Urinary bladder (tissue), 4 donors: Measurements from ENCODE around the gene NDRG4. TPM values are rescaled to one million over a fixed set of nuclear protein-coding genes. Genes with fewer than 3 reads are reported as not detected.

Experiments
- DNase-seq: peaks from one replicate; pipeline ENCODE4 v3.0.0-alpha.2; 2015; ENCODE audit errors: extremely low spot score
- H3K27ac ChIP-seq: one replicate; pipeline ENCODE4 v1.5.1; 2013; ENCODE audit warnings: low read depth, mild to moderate bottlenecking, moderate library complexity
- H3K36me3 ChIP-seq: one replicate; pipeline ENCODE4 v1.6.1; 2013; ENCODE audit warnings: mild to moderate bottlenecking, moderate library complexity; ENCODE audit not compliant: insufficient read depth
- H3K4me1 ChIP-seq: one replicate; pipeline ENCODE4 v1.6.1; 2013; ENCODE audit warnings: mild to moderate bottlenecking, moderate library complexity; ENCODE audit not compliant: insufficient read depth
- H3K4me3 ChIP-seq: one replicate; pipeline ENCODE4 v1.5.1; 2013; ENCODE audit warnings: low read depth, low read length
- WGBS: extraction: QIAGEN DNeasy Blood & Tissue Kit; methylation state at CpG from one replicate; pipeline ENCODE4 v1.1.7; 2013; 5-methylcytosine and 5-hydroxymethylcytosine counted together
- polyA plus RNA-seq: library from polyadenylated mRNA; stranded (reverse); fragments of 200-250 nt; gene quantifications from one replicate; pipeline ENCODE4 v1.2.3, GENCODE V29; 2013
- total RNA-seq: library from RNA; depleted of rRNA; stranded (reverse); fragments of >200 nt; gene quantifications from one replicate; pipeline ENCODE4 v1.2.3, GENCODE V29; 2014
- donor health status: healthy with polysubstance abuse.
- donor health status: healthy.

NDRG4 gene, protein sequence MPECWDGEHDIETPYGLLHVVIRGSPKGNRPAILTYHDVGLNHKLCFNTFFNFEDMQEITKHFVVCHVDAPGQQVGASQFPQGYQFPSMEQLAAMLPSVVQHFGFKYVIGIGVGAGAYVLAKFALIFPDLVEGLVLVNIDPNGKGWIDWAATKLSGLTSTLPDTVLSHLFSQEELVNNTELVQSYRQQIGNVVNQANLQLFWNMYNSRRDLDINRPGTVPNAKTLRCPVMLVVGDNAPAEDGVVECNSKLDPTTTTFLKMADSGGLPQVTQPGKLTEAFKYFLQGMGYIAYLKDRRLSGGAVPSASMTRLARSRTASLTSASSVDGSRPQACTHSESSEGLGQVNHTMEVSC
- total RNA-seq: 8.1 TPM
- 7.8 TPM for polyA plus RNA-seq

DNA sequence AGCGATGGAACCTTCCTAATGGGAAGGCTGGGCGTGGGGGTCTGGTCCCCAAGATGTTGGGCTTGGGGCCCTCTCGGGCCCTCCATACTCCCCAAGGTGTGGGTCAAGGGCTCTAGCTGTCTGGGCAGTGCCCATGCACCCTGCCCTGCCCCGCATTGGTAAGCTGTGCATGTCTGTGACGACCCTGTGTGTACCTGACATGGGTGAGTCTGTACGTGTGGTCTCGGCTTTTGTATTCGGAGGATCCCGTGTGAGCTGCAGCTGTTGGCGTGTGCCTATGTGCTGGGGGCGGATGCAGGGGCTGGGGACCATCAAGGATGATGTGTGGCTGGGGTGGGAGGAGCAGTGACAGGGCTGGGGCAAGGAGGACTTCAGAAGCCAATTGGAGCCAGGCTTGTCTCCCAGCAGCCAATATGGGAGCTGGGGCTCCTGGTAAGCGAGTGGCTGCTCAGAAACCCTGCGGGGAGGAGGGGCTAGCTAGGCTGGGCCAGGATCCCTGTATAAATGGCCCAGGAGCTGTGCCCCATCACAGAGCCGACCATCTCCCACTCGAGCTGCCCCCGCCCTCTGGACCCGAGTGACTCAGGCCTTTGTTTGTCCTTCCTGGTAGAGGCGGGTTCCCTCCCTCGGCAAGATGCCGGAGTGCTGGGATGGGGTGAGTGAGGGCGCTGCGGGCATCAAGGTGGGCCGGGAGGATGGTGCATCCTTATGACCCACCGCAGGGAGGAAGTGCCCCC, at the start of gene NDRG4:
Gene NDRG4 (plus strand): TSS at position 529 of the 737 bp plus-strand sequence. CDS start 106 bp downstream, at position 635.
- H3K4me1 ChIP-seq: no peaks in the 10 kb centered on the region
- WGBS: 31% methylated on average over 24 of the region's 24 CpGs
- no peak within 1 kb of the TSS for H3K27ac ChIP-seq
- no peak within 1 kb of the TSS for H3K4me3 ChIP-seq
- peak; percentile 74 for DNase-seq
- no peaks in the 10 kb centered on the region for H3K36me3 ChIP-seq

DNA sequence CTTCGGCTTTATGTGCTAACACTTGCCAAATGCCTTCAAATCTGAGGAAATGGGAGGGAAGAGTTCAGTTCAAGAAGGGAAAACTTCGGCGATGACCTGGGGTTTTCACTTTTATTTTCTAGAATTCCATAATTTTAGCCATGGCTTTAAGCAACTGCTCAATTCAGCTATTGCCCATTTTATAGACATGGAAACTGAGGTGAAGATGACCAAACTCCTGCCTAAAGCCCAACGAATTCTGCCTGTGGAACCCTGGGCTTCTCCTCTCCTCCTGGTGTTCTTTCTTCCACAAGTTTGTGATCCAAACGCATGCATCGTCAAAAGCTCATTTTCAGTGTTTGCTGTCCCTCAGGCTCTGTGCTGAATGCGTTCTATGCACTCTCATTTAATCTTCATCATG, 49.4 kb upstream of the NDRG4 start:
- 81% methylated on average over 7 of the region's 7 CpGs for WGBS
- no peak overlapping the region for H3K4me3 ChIP-seq
- no peak for DNase-seq
- H3K27ac ChIP-seq: no peak overlapping the region
- H3K4me1 ChIP-seq: no peaks in the 10 kb centered on the region
- H3K36me3 ChIP-seq: no peaks in the 10 kb centered on the region

DNA sequence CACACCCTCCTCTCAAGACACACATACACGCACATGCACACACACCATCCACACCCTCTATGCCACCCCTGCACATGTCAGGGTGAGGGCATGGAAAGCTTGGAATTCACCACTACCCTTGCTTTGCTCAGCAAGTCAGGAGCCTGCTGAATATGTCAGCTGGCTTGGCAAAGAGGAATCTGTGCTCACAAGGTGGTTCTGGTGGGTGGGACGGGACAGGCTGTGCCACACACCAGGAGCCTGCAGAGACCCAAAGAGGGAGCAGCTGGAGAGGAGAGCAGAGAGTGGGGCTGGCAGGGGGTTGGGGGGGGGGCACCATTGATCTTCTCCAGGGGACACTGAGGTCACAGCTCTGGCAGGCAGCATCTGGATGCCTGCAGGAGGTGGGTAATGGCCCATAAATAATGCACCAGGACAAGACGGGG, 48.7 kb upstream of the NDRG4 start:
- H3K27ac ChIP-seq: no peak overlapping the region
- 59% methylated on average over 3 of the region's 3 CpGs for WGBS
- DNase-seq: no peak

DNA sequence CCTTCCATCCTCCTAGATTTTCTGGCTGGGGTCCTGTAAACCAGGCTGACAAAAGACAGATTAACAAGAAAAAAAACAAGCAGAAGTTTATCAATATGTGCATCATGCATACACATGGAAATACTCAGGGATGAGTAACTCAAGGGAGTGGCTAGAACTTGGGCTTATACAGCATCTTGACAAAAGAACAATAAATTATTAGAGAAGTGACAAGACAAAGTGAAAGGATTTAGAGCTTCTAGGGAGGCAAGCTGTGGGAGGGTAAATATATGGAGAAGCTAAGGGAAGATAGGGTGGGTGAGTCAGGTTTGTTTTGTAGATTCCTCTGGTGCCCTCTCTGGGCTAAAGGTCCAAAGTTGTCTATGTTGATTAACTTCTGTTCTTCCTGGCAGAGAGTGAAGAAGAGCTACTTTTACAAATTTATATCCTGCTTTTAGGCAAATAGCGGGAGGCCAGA, 48.0 kb upstream of the NDRG4 start:
- no peak overlapping the region for H3K4me3 ChIP-seq
- 71% methylated on average over 1 of the region's 1 CpG for WGBS

More for the DNA sequence above, 48.7 kb upstream of the NDRG4 start:
- Histone ChIP-seq H3K4me1 (no peaks in the 10 kb centered on the region), H3K36me3 (no peaks in the 10 kb centered on the region), H3K4me3 (no peak overlapping the region)

DNA sequence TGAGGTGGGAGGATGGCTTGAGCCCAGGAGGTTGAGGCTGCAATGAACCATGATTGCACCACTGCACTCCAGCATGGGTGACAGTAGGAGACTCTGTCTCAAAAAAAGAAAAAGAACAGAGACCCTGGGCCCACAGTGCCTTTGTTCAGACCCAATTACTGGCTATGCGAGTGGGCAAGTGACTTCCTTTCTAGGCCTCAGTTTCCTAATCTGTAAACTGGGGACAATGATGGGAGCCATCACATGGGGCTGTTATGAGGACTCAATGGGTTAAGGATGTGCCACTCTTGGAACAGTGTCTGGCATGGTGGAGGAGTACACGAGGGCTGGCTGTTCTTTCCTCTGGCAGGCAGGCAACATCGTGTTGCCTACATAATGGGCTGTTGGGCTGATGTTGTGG, 47.3 kb upstream of the NDRG4 start:
- WGBS: 90% methylated on average over 3 of the region's 3 CpGs
- DNase-seq: no peak
- no peaks in the 10 kb centered on the region for H3K36me3 ChIP-seq

More for the DNA sequence above, 48.0 kb upstream of the NDRG4 start:
- Histone ChIP-seq H3K4me1 (no peaks in the 10 kb centered on the region), H3K27ac (no peak overlapping the region), H3K36me3 (no peaks in the 10 kb centered on the region)
- DNase-seq: no peak

DNA sequence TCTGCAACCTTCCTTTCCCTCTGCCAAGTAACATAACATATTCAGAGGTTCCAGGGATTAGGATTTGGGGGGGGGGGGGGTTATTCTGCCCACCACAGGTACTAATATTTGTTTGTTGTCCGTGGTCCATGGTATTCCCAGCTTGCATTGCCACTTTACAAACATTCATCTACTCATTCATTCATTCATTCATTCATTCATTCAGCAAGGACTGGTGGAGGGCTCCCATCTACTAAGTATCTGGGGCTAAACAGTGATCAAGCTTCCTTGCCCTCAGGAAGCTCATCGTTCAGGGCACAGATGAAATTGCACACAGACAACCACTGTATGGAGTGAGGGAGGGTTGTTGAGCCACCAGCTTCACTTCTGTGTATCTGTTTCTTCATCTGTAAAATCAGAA, 45.8 kb upstream of the NDRG4 start:
- 85% methylated on average over 2 of the region's 2 CpGs for WGBS
- Histone ChIP-seq H3K4me1 (no peaks in the 10 kb centered on the region), H3K27ac (no peak overlapping the region), H3K4me3 (no peak overlapping the region), H3K36me3 (no peaks in the 10 kb centered on the region)
- DNase-seq: no peak

More for the DNA sequence above, 47.3 kb upstream of the NDRG4 start:
- Histone ChIP-seq H3K27ac (no peak overlapping the region), H3K4me1 (no peaks in the 10 kb centered on the region), H3K4me3 (no peak overlapping the region)

DNA sequence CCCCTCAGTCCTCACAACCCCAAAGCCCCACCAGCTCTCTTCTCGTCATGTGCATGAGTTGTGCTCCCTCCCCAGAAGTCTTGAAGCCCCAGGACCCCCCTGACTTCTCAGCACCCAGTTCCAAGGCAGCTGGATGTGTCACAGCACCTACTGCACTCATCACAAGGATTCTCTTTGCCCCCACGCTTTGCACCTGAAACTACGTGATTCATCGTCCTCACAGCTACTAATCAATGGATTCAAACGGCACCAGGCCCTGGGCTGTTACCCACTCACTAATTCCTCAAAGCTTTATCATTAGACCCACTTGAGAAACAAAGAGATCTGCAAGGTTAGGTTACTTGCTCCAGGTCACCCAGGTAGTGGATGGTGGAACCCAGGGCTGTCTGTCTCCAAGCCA, 45.1 kb upstream of the NDRG4 start:
- no peaks in the 10 kb centered on the region for H3K4me1 ChIP-seq
- H3K27ac ChIP-seq: no peak overlapping the region
- H3K4me3 ChIP-seq: no peak overlapping the region
- 87% methylated on average over 5 of the region's 5 CpGs for WGBS
- DNase-seq: no peak
- no peaks in the 10 kb centered on the region for H3K36me3 ChIP-seq

DNA sequence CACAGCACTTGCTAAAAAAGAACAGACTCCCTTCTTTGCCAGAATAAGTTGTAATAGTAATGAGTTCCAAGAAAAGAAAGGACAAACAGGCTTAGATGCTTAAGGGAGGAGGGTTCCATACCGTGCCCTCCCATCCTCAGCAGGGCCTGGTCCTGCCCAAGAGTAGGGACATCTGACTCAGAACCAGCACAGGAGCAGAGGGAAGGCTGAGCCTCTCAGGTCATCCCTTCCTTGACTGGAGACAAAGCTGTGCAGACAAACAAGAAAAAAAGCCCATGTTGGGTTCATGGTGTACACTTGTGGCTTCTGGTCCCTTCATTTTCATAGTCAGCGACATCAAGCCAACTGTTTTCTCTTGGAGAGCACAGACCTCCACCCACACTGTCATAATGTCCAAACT, 44.2 kb upstream of the NDRG4 start:
- Histone ChIP-seq H3K4me1 (no peaks in the 10 kb centered on the region), H3K27ac (no peak overlapping the region), H3K4me3 (no peak overlapping the region), H3K36me3 (no peaks in the 10 kb centered on the region)
- WGBS: 69% methylated on average over 2 of the region's 2 CpGs
- no peak for DNase-seq

DNA sequence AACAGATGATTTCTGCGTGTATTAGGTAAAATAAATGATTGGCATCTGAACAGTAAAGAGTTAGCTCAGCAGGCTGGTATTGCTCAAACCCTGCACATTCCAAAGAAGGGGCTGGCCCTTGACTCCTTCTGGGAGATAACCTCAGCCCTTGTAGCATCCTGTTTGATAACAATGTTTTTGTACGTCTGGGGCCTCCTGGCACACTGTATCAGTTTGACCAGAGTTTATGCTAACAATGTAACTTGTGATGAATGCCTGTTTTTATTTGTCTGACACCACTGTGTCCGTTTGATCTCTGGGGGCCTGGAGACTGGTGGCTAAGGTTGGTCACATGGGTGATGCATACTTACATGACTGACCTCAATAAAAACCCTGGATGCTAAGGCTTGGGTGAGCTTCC, 43.8 kb upstream of the NDRG4 start:
- DNase-seq: no peak
- 17% methylated on average over 3 of the region's 3 CpGs for WGBS
- H3K4me1 ChIP-seq: no peaks in the 10 kb centered on the region
- no peak overlapping the region for H3K4me3 ChIP-seq
- H3K36me3 ChIP-seq: no peaks in the 10 kb centered on the region
- H3K27ac ChIP-seq: no peak overlapping the region

DNA sequence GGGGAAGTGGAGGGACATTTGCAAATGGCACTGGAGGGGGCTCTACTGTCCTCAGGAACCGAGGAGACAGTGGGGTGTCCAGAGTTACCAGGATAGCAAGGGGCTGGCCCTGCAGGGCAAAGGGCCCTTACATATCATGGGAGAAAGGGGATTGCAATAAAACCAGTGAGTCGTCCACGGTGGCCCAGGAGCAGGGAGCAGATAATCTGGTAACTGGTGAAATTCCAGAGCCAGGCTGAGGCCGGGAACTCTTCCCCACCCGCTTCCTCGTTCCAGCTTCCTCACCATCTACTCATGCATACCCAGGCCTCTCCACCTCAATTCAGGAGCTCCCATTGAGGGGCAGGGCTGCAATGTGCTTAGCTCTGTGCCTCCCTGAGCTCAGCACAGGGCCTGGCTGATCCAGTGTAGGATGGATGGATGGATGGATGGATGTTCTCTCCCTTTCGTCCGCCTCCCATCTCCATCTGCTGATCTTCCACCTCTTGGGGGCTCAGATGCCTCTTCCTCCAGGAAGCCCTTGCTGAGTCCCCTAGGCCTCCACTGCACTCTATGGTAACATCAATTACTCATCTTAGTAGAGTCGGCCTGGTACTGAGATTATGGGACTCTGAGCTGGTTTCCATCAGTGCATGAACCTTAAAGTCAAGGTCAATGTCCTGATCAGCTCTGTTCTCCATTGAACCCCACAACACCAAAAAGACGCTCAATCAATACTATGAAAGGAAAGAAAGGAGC, 41.2 kb upstream of the NDRG4 start:
- H3K4me1 ChIP-seq: no peaks in the 10 kb centered on the region
- H3K4me3 ChIP-seq: no peak overlapping the region
- WGBS: 82% methylated on average over 10 of the region's 10 CpGs
- no peak overlapping the region for H3K27ac ChIP-seq
- H3K36me3 ChIP-seq: no peaks in the 10 kb centered on the region
- DNase-seq: no peak

DNA sequence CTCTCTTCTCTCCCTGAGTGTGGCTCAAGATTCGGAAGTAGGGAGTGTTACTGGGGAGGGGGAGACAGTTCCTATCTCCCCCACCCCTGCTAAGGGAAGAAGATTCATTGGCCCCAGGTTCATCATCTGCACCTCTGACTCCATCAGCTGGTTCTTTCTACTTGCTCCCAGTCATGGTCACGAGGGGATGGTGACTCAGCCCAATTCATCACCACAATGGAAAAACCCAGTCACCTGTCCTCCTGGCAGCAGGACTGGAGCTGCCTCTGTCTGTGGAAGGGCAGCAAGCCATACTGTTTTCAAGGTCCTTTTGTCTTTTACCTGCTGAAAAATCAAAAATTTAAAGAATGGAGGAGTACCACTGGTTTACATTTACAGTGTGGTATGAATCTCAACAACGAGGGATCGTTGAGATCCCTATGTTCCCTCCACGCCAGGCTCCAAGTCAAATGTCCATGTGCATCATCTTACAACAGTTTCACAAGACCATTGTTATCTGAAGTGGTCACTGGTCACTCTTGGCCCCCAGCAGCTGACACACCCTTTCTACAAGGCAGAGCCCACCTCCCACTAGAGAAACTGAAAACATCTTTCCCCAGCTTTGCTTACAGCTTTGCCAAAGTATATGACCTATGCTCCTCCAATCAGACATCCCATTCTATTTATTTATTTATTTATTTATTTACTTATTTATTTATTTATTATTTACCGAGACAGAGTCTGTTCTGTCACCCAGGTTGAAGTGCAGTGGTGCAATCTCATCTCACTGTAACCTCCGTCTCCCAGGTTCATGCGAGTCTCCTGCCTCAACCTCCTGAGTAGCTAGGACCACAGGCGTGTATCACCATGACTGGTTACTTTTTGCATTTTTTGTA, 40.4 kb upstream of the NDRG4 start:
- 80% methylated on average over 9 of the region's 9 CpGs for WGBS
- DNase-seq: no peak
- Histone ChIP-seq H3K4me1 (no peaks in the 10 kb centered on the region), H3K27ac (no peak overlapping the region), H3K4me3 (no peak overlapping the region), H3K36me3 (no peaks in the 10 kb centered on the region)

DNA sequence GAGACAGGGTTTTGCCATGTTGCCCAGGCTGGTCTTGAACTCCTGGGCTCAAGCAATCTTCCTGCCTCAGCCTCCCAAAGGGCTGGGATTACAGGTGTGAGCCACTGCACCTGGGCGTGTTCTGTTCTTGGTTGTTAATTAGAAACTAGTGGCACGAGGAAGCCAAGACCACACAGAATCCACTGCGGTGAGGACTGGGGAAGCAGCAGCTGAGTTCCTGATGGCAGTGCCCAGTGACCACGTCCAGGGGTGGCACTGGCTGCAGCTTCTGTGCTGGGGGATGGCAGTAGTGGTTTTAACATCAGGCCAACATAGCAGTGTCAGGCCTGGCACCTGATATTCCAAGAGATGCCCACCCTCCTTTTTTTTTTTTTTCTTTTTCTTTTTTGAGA, 39.7 kb upstream of the NDRG4 start:
- Histone ChIP-seq H3K4me3 (no peak overlapping the region), H3K4me1 (no peaks in the 10 kb centered on the region), H3K36me3 (no peaks in the 10 kb centered on the region), H3K27ac (no peak overlapping the region)
- DNase-seq: no peak
- WGBS: 76% methylated on average over 4 of the region's 4 CpGs

DNA sequence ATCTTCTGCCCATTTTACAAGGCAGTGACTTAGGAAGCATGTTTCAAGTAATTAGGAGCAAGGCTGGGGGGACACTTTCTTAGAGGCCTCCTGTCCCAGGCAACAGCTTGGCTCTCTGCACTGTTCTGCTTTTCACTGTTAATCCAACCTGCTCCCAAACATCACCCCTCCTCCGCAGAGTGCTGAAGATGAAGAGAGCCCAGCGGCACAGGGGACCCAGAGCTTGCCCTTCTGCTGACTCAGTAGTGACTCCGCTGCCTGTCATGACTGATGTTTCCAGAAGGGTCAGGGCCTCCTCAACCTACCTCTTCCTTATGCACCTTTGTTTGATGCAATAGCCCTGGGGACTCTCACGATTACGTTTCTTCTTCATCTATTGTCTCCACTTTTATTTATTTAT, 38.9 kb upstream of the NDRG4 start:
- Histone ChIP-seq H3K36me3 (no peaks in the 10 kb centered on the region), H3K27ac (no peak overlapping the region), H3K4me3 (no peak overlapping the region), H3K4me1 (no peaks in the 10 kb centered on the region)
- DNase-seq: no peak
- WGBS: 70% methylated on average over 5 of the region's 5 CpGs
